Smooth muscle cell of the brain vasculature (primary cell): ENCODE data around the gene ARGLU1.

ENCODE experiments used
- DNase-seq: peaks from one replicate; pipeline ENCODE4 v3.0.0-alpha.2; 2012; ENCODE audit warnings: low read depth, low spot score

ARGLU1 gene

GRCh38 chr13:106587787-106588186 lies 19.9 kb upstream of the ARGLU1 start:
- DNase-seq, result no peak

DNA sequence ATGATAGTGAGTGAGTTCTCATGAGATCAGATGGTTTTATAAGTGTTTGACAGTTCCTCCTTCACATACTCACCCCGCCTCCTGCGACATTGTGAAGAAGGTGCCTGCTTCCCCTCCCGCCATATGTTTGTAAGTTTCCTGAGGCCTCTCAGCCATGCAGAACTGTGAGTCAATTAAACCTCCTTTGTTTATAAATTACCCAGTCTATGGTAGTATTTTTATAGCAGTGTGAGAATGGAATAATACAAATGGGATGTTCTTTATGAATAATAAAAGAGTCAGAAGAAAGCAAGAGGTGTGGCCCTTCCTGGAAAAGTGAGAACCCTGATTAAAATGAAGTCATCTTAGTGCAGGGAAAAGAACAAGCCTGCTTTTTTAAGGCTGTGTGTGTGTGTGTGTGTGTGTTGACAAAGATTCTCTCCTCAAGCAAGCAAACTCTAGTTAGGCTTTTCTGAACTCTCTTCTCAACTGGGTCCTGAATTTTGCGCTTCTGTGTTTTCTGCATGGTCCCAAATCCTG lies 18.8 kb upstream of the ARGLU1 start:
- DNase-seq, result no peak

- no peak for DNase-seq
Measured at GRCh38 chr13:106581225-106581624, 13.3 kb upstream of the ARGLU1 start.

DNA sequence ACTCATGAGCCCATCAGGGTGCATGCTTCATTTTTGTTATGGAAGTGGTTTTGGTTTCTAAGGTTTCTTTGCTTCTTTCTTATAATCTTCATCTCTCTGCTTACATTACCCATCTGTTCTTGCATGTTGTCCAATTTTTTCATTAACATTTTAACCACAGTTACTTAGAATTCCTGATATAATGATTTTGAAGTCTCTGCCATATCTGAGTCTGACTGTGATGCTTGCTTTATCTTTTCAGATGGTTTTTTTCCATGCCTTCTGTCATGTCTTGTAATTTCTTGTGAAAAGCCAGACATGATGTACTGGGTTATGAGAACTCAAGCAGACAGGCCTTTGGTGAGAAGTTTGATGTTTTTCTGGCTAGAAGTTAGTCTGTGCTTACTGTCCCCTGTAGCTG lies 8.0 kb upstream of the ARGLU1 start:
- no peak for DNase-seq

GRCh38 chr13:106573868-106574267 lies 5.9 kb upstream of the ARGLU1 start:
- DNase-seq, result no peak

GRCh38 chr13:106573284-106573846 lies 5.4 kb upstream of the ARGLU1 start:
- DNase-seq, result no peak

DNA sequence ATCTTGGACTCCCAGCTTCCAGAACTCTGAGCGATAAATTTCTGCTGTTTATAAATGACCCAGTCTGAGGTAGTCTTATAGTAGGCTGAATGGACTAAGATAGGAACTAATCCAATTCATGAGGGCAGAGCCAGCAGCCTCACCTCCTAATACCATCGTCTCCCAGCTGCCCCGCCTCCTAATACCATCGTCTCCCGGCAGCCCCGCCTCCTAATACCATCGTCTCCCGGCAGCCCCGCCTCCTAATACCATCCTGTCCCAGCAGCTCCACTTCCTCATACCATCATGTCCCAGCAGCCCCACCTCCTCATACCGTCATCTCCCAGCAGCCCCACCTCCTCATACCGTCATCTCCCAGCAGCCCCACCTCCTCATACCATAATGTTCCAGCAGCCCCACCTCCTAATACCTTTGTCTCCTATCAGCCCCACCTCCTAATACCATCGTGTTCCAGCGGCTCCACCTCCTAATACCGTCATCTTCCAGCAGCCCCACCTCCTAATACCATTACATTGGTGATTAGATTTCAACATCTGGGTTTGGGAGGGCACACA lies 2.4 kb upstream of the ARGLU1 start:
- no peak for DNase-seq

DNA sequence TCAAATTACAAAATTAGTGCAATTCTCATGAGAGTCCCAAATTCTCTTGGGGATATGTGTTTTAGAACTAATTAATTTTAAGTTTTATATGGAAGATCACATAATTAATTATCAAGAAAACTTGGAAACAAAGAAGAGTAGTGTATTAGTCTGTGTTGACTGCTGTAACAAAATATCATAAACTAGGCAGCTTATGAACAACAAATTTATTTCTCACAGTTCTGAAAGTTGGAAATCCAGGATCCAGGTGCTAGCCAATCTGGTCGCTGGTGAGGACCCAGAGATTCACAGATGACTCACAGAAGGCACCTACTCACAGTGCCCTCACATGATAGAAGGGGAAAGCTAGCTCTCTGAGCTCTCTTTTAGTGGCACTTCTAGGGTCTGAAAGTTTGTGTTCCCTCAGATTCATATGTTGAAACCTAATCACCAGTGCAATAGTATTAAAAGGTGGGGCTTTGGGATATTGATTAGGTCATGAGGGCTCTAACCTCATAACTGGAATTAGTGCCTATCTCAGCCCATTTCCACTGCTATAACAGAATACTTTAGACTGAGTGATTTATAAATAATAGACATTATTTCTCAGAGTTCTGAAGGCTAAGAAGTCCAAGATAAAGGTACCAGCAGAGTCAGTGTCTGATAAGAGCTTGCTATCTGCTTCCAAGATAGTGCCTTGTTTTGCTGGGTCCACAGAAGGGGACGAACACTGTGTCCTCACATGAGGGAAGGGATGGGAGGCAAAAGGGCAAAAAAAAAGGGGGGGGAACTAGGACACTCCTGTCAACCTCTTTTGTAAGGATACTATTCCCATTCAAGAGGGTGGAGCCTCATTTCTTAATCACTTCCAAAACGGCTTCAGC lies 1.5 kb upstream of the ARGLU1 start:
- no peak for DNase-seq

DNA sequence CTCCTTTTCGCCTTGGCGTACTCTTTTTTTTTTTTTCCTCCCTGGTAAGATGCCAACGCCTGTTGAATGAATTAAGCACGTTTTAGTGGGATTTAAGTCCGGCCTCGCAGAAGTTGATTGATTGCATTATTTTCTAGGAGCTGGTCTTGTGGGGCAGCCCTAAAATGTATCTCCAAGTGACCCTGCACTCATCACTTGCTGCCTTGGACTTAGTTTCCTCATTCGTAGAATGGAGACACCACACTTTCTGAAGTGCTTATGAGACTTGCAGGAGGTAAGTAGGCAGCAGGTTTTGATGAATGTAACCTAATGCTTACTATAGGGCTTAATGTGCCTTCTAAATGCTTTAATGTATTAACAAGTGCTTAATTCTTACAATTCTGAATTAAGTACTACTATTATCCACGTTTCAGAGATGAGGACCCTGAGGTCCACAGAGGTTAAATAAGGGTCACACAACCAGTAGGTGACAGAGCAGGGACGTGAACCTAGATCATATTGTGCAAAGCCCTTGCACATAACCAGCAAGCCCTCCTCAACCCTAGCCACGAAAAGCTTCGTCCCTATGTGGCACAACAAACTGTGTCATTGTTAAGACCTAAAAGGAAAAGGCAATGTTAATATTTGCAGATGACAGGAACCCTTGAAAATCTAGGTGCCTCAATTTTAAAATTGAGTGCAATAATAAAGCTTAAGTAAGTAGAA lies 514 bp upstream of the ARGLU1 start:
- DNase-seq, result no peak

DNA sequence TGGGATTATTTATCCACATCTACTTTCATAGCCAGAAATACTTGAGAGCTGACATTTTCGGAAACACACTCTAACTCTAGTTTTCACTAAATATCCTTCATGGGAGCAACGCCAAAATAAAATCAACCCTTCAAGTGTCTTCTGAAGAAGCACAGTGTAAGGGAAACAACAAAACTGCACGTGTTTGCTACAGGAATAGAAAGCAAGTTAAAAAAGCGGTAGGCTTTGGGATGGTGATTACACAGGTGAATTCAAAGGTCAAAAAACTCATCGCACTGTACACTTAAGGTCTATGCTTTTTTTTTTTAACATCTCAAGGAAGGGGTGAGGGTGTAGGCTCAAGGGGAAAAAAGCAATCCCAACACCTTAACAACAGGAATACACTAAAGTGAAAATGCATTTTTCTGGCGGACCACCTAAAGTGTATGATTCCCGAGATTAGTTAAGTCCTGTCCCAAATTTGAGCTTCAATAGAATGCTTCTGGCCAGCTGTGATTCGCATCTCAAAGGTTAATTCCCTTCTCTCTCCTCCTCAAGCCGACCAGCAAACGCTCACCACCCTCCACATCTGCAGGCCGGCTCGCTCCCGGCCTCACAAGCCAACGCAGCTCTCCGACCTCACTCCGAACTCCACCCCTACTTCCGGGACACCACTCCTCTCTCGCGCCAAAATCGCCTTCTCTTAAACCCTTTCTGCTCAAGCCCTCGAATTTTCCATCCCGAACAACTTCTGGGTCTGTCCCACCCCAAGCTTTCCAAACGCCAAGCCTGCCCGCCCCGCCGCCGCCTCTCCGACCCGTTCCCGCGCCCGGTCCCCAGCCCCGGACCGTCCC lies 1.1 kb downstream of the ARGLU1 start:
- DNase-seq, result no peak

- DNase-seq, result no peak
Measured at GRCh38 chr13:106565127-106565775, 2.7 kb downstream of the ARGLU1 start.

DNA sequence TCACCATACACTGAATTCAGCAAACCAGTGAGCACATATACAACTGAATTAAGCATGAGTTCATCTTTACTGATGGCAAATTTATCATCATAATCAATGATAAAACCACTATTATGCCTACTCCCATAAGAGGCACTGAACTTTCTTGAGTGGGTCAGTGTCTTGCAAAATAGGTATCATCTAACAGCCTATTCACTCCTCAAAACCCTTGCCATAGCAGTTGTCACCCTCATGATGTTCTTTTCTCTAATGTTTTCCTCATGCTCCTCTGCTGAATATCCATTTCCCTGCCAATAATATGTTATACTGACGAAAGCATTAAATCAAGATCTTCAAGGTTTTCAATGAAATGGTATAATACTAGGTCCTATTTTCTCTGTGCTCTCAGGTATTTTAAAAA lies 5.6 kb downstream of the ARGLU1 start:
- no peak for DNase-seq

DNA sequence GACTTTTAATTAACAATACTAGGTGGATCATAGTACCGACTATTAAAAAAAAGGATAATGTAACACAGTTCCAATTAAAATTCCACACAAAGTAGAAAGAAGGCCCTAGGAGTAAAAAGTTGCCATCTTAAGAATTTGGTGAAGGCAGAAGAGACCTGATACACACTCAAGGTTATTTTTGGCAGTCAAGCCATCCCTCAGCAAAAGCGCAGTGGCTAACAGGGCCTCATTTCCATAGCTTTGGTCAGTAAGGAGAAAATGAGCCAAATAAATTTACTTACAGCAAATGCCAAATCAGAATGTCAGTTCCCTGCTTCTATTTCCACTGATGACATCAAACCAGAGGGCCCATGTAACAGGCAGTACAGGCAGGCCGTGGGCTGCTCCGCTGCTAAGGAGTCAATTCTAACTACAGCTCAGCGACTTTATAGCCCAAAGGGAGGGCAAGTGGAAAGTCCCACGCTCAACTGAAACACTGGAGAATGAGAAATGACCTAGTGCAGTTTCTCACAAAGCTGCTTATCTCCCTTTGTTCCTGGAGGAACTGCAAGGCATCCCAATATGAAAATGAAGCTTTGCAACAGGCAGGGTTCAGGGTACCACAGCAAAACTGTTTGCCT lies 6.3 kb downstream of the ARGLU1 start:
- no peak for DNase-seq

DNA sequence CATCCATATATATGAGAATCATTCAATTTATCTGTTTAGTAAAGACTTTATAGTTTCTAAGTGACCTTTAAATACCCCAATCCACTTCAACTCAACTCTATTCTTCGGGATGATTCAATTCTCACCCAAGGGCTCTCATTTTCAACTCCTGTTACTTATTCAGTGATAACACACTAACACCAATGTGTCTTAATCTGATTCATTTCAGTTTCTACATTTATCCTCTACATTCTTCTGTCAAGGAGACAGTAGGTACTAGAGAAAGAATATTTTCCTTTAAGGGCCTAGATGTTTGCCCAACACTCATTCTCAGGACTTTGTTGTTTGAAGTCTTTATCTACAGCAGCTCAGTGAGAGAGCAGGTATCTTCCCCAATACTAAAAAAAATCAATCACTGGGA lies 7.1 kb downstream of the ARGLU1 start:
- DNase-seq, result no peak

DNA sequence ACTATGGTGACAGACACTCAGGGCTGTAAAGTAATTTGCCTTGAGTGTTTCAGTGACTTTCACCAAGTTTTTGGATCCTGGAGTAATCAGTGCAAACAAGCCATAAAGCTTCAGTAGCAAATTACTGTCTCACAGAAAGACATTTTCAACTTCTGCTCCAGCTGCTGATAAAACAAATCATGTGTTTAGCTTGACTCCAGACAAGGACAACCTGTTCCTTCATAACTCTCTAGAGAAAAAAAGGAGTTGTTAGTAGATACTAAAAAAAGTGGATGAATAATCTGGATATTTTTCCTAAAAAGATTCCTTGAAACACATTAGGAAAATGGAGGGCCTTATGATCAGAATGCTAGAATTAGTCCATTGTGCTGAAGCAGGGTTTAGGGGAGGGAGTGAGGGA lies 9.4 kb downstream of the ARGLU1 start:
- DNase-seq, result no peak

DNA sequence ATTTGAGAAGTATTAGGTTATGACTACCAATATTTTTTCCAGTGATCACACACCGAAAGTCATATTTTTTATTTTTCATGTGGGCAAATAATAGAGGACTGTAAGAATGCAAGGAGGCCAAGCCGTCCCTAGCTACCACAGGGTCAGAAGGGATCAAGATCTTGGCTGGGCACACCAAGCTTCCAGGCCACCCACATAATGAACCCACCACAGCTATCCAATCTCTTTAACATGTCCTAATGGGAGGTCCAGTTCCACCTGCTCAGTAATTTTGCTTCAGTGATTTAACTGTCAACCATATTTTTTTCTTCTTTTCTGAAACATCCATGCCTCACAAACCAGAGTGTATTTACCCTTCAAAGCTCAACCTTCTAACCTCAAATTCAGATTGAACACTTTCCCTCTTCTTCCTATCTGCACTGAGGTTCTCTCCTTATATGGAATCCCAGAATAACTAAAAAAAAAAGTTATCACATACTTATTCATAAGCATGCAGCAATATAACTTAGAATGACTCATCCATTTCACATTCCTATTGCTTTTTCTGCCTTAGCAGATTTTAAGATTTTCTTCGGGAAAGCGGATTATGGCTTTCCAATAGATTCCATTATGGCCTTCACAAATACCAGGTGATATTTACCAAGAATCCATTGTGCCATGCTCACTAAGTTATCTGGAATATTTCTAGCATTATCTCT lies 12.2 kb downstream of the ARGLU1 start:
- no peak for DNase-seq

GRCh38 chr13:106551751-106552150 lies 16.2 kb downstream of the ARGLU1 start:
- no peak for DNase-seq

DNA sequence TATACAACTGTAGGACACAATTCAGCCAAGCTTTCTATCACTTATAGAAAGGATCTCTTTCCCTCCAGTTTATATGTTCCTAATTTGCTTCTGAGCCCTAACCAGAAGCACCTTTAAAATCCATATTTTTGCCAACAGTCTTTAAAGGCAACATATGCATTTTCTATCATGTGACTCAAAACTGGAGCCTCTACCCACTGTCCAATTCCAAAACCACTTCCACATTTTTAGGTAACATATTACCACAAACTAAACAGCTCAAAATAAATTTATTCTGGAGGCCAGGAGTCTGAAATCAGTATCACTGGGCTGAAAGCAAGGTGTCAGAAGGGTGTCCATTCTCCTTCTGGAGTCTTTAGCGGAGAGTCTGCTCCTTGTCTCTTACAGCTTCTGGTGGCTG lies 16.6 kb downstream of the ARGLU1 start:
- no peak for DNase-seq

GRCh38 chr13:106550570-106551135 lies 17.3 kb downstream of the ARGLU1 start:
- no peak for DNase-seq
